ENCODE data around the gene LPP.

GRCh38 chr3:188672840-188673239 lies 518.9 kb downstream of the LPP start:
- no peak for TF ChIP-seq CTCF (IDR thresholded peaks at IDR 0.05)
- no peak for TF ChIP-seq POLR2AphosphoS5 (IDR thresholded peaks at IDR 0.05)
- no peak for TF ChIP-seq POLR2A (IDR thresholded peaks at IDR 0.05; ENCODE audit: low read depth)
- no peak for TF ChIP-seq EP300 (IDR thresholded peaks at IDR 0.05)
